H1 (cell line): ENCODE measurements around the gene CENPB. TPM values are rescaled to one million over a fixed set of nuclear protein-coding genes. Genes with fewer than 3 reads are reported as not detected.

Source experiments
- CTCF ChIA-PET: fragments of 300-600 bp; sonication (Branson Sonifier 250); formaldehyde crosslinking; loops from one replicate; lab custom pipeline; 2021; ENCODE audit not compliant: partially characterized antibody; lab: Charles Lee
- POLR2A ChIA-PET: fragments of 300-600 bp; sonication (Branson Sonifier 250); formaldehyde crosslinking; loops from one replicate; lab custom pipeline; 2021; ENCODE audit warnings: inconsistent platforms; ENCODE audit not compliant: partially characterized antibody; lab: Charles Lee
- DNase-seq, 2 experiments: peaks; one replicate each; pipeline versions ENCODE4 v3.0.0 to v3.0.0-alpha.2; 2010 to 2022; ENCODE audit warnings: low spot score in 2 of 2, low read depth in 1 of 2, mixed read lengths in 1 of 2
- FAIRE-seq: peaks from 2 replicates; lab custom pipeline; 2011; peaks lifted over from hg19 to GRCh38; lab: Jason Lieb, UNC
- H2AFZ ChIP-seq: 2 replicates; pipeline ENCODE4 v1.8.1; 2012; ENCODE audit warnings: low read length, inconsistent platforms
- H2AK5ac ChIP-seq: 2 replicates; pipeline ENCODE4 v1.6.1; 2013; ENCODE audit warnings: low read depth, low read length
- H2BK120ac ChIP-seq: replicated peaks from 2 replicates; pipeline ENCODE3; 2013; ENCODE audit warnings: low read depth, low read length, inconsistent platforms
- H2BK12ac ChIP-seq: 2 replicates; pipeline ENCODE4 v1.6.1; 2013; ENCODE audit warnings: low read depth, low read length
- H2BK15ac ChIP-seq: 2 replicates; pipeline ENCODE4 v1.6.1; 2013; ENCODE audit warnings: low read length
- H2BK20ac ChIP-seq: 2 replicates; pipeline ENCODE4 v1.6.1; 2013; ENCODE audit warnings: low read length
- H2BK5ac ChIP-seq: 2 replicates; pipeline ENCODE4 v1.6.1; 2013; ENCODE audit warnings: low read depth, low read length
- H3K14ac ChIP-seq: 2 replicates; pipeline ENCODE4 v1.6.1; 2013; ENCODE audit warnings: inconsistent platforms; ENCODE audit not compliant: insufficient read length
- H3K18ac ChIP-seq: 2 replicates; pipeline ENCODE4 v1.6.1; 2013; ENCODE audit warnings: low read length; ENCODE audit errors: extremely low read depth
- H3K23ac ChIP-seq: 2 replicates; pipeline ENCODE4 v1.6.1; 2013; ENCODE audit warnings: inconsistent platforms; ENCODE audit not compliant: insufficient read length
- H3K23me2 ChIP-seq: 2 replicates; pipeline ENCODE4 v1.6.1; 2013; ENCODE audit warnings: low read depth, low read length
- H3K27ac ChIP-seq: 2 replicates; pipeline ENCODE4 v1.6.1; 2011; ENCODE audit warnings: low read depth, low read length, inconsistent platforms
- H3K27me3 ChIP-seq, 4 experiments: replicated peaks in 1 of 4; 1 replicate in 1 of 4; 2 replicates in 3 of 4; pipeline versions ENCODE4 v1.6.1 to v1.8.1; 2011 to 2013; ENCODE audit warnings: low read length in 3 of 4, mild to moderate bottlenecking in 3 of 4, inconsistent platforms in 2 of 4, mixed read lengths in 2 of 4, moderate library complexity in 1 of 4; ENCODE audit not compliant: control insufficient read depth in 3 of 4, insufficient read depth in 3 of 4; ENCODE audit errors: extremely low read depth in 1 of 4
- H3K36me3 ChIP-seq, 4 experiments: 2 replicates each; pipeline versions ENCODE4 v1.6.1 to v1.8.1; 2011 to 2013; ENCODE audit warnings: mild to moderate bottlenecking in 4 of 4, low read length in 3 of 4, moderate library complexity in 2 of 4, control low read depth in 1 of 4, inconsistent platforms in 1 of 4; ENCODE audit not compliant: insufficient read depth in 4 of 4, control insufficient read depth in 2 of 4
- H3K4ac ChIP-seq: replicated peaks from 2 replicates; pipeline ENCODE3; 2013; ENCODE audit warnings: low read length, low read depth, mixed read lengths, inconsistent platforms; ENCODE audit not compliant: insufficient read length
- H3K4me1 ChIP-seq, 4 experiments: replicated peaks in 1 of 4; 1 replicate in 1 of 4; 2 replicates in 3 of 4; pipeline versions ENCODE4 v1.6.1 to v1.8.1; 2011 to 2013; ENCODE audit warnings: low read length in 3 of 4, inconsistent platforms in 2 of 4, mixed read lengths in 1 of 4; ENCODE audit not compliant: insufficient read depth in 4 of 4, control insufficient read depth in 3 of 4
- H3K4me2 ChIP-seq, 2 experiments: 2 replicates each; pipeline versions ENCODE4 v1.6.1 to v1.8.1; 2011 to 2013; ENCODE audit warnings: low read depth in 2 of 2, low read length in 2 of 2, control low read depth in 1 of 2, inconsistent platforms in 1 of 2, mild to moderate bottlenecking in 1 of 2; ENCODE audit not compliant: insufficient read depth in 1 of 2
- H3K4me3 ChIP-seq, 4 experiments: fragments of 200-600, 300-600 bp in 1 of 4; sonication (generic), shearing (Covaris generic), sonication (Bioruptor Twin) in 1 of 4; 2 replicates each; pipeline versions ENCODE4 v1.5.1 to v1.8.1; 2011 to 2016; ENCODE audit warnings: low read length in 4 of 4, low read depth in 3 of 4, control low read depth in 2 of 4, inconsistent platforms in 2 of 4, mild to moderate bottlenecking in 2 of 4, mixed read lengths in 1 of 4, moderate library complexity in 1 of 4; ENCODE audit not compliant: insufficient read depth in 2 of 4; ENCODE audit errors: extremely low read depth in 1 of 4
- H3K56ac ChIP-seq: replicated peaks from 2 replicates; pipeline ENCODE3; 2013; ENCODE audit warnings: low read depth, mild to moderate bottlenecking, mixed read lengths, low read length, inconsistent platforms; ENCODE audit not compliant: insufficient read length
- H3K79me1 ChIP-seq: 2 replicates; pipeline ENCODE4 v1.6.1; 2013; ENCODE audit warnings: low read depth, low read length, control low read depth
- H3K79me2 ChIP-seq, 2 experiments: 2 replicates each; pipeline versions ENCODE4 v1.6.1 to v1.8.1; 2012 to 2013; ENCODE audit warnings: low read length in 2 of 2, mild to moderate bottlenecking in 2 of 2, inconsistent platforms in 1 of 2; ENCODE audit not compliant: insufficient read depth in 2 of 2, control insufficient read depth in 1 of 2
- H3K9ac ChIP-seq, 4 experiments: replicated peaks in 1 of 4; 1 replicate in 1 of 4; 2 replicates in 3 of 4; pipeline versions ENCODE4 v1.6.1 to v1.8.1; 2011 to 2013; ENCODE audit warnings: low read depth in 3 of 4, low read length in 3 of 4, control low read depth in 2 of 4, mild to moderate bottlenecking in 2 of 4, moderate library complexity in 2 of 4, inconsistent platforms in 1 of 4; ENCODE audit errors: extremely low read depth in 1 of 4
- H3K9me3 ChIP-seq, 2 experiments: 2 replicates each; pipeline versions ENCODE4 v1.6.1 to v1.8.1; 2012 to 2013; ENCODE audit warnings: mild to moderate bottlenecking in 2 of 2, moderate library complexity in 2 of 2, control low read depth in 1 of 2, inconsistent platforms in 1 of 2, low read depth in 1 of 2, low read length in 1 of 2, mixed read lengths in 1 of 2; ENCODE audit not compliant: insufficient read depth in 2 of 2
- H4K20me1 ChIP-seq, 2 experiments: replicated peaks in 1 of 2; 2 replicates each; pipeline versions ENCODE3 to v1.8.1; 2011 to 2013; ENCODE audit warnings: inconsistent platforms in 2 of 2, low read length in 2 of 2, mild to moderate bottlenecking in 1 of 2; ENCODE audit not compliant: insufficient read depth in 2 of 2, control insufficient read depth in 1 of 2
- H4K5ac ChIP-seq: 2 replicates; pipeline ENCODE4 v1.6.1; 2013; ENCODE audit warnings: low read length, low read depth, mixed read lengths, inconsistent platforms; ENCODE audit not compliant: insufficient read length
- H4K8ac ChIP-seq: 2 replicates; pipeline ENCODE4 v1.8.0; 2013; ENCODE audit warnings: mild to moderate bottlenecking, moderate library complexity, low read length, inconsistent platforms; ENCODE audit not compliant: insufficient read depth; ENCODE audit errors: extremely low read depth
- H4K91ac ChIP-seq: replicated peaks from 2 replicates; pipeline ENCODE3; 2013; ENCODE audit warnings: low read length, mixed read lengths, inconsistent platforms; ENCODE audit not compliant: insufficient read length
- CEBPB ChIP-seq: IDR thresholded peaks from 2 replicates; pipeline ENCODE4 v1.6.1; 2012; ENCODE audit warnings: low read depth, low read length
- CHD1 ChIP-seq: IDR thresholded peaks from 2 replicates; pipeline ENCODE4 v1.6.1; 2012; ENCODE audit warnings: low read depth, low read length, improper control_type of control experiment
- CREB1 ChIP-seq: IDR thresholded peaks from 2 replicates; pipeline ENCODE4 v1.6.1; 2012; ENCODE audit warnings: inconsistent platforms
- HDAC2 ChIP-seq, 2 experiments: fragments of 300-600 bp in 1 of 2; sonication (generic) in 1 of 2; IDR thresholded peaks; 2 replicates each; pipeline ENCODE4 v1.6.1; 2011 to 2012; ENCODE audit warnings: low read depth in 2 of 2, low read length in 2 of 2, mild to moderate bottlenecking in 2 of 2, moderate library complexity in 2 of 2, borderline replicate concordance in 1 of 2, inconsistent platforms in 1 of 2
- POU5F1 ChIP-seq: IDR thresholded peaks from 2 replicates; pipeline ENCODE4 v1.6.1; 2011; ENCODE audit warnings: low read depth, mild to moderate bottlenecking, low read length, moderate library complexity
- RAD21 ChIP-seq, 2 experiments: IDR thresholded peaks in 1 of 2; conservative IDR thresholded peaks in 1 of 2; 2 replicates each; pipeline ENCODE4 v1.6.1; 2011; ENCODE audit warnings: low read depth in 2 of 2, low read length in 2 of 2, improper control_type of control experiment in 1 of 2, inconsistent platforms in 1 of 2, mild to moderate bottlenecking in 1 of 2, moderate library complexity in 1 of 2
- SP4 ChIP-seq: IDR thresholded peaks from 2 replicates; pipeline ENCODE4 v1.6.1; 2012; ENCODE audit warnings: low read length, inconsistent platforms
- WGBS, 2 experiments: shearing (Covaris generic) in 1 of 2; methylation state at CpG; one replicate each; pipeline versions ENCODE4 v1.1.6 to v1.1.7; 2013 to 2015; ENCODE audit warnings: low lambda C conversion rate in 2 of 2, mixed read lengths in 2 of 2, inconsistent platforms in 1 of 2, low coverage in 1 of 2, missing lambda C conversion rate in 1 of 2; ENCODE audit not compliant: insufficient replicate concordance in 2 of 2, insufficient coverage in 1 of 2, insufficient read length in 1 of 2; ENCODE audit errors: extremely low coverage in 1 of 2, missing lambda C conversion rate in 1 of 2; 5-methylcytosine and 5-hydroxymethylcytosine counted together
- polyA plus RNA-seq, 7 experiments: library from polyadenylated mRNA; depleted of rRNA in 3 of 7; stranded (reverse) in 5 of 7; unstranded in 2 of 7; fragments of >200 nt in 5 of 7; fragments of 200-250 nt in 2 of 7; gene quantifications; 1 replicate in 5 of 7; 2 replicates in 1 of 7; 4 replicates in 1 of 7; pipeline versions ENCODE4 v1.2.1 to v1.2.3, GENCODE V29; 2011 to 2013; ENCODE audit warnings: missing spikeins in 2 of 7, mixed read lengths in 2 of 7
- total RNA-seq: library from RNA; stranded (reverse); fragmentation: NEBNext Ultra II Directional; extraction: Animal tissue kit (Norgen Biotek cat#: 25700); gene quantifications from 2 replicates; pipeline ENCODE4 v1.2.1, GENCODE V29; 2021
- TF ChIP-seq, protein P1 (sequence below), 3 experiments: IDR thresholded peaks; 1 replicate in 2 of 3; 2 replicates in 1 of 3; pipeline versions ENCODE4 v1.5.1 to v1.6.1; 2011; ENCODE audit warnings: low read length in 3 of 3, mild to moderate bottlenecking in 3 of 3, inconsistent platforms in 2 of 3, low read depth in 1 of 3, moderate library complexity in 1 of 3; ENCODE audit not compliant: insufficient read depth in 1 of 3; ENCODE audit errors: control extremely low read depth in 1 of 3

Gene CENPB
- total and polyA plus RNA-seq, 2 of the 8 experiments (the other 6 are each of a cell fraction or from before 2014, with no cell fraction given): 17.7 to 51.6 TPM

DNA sequence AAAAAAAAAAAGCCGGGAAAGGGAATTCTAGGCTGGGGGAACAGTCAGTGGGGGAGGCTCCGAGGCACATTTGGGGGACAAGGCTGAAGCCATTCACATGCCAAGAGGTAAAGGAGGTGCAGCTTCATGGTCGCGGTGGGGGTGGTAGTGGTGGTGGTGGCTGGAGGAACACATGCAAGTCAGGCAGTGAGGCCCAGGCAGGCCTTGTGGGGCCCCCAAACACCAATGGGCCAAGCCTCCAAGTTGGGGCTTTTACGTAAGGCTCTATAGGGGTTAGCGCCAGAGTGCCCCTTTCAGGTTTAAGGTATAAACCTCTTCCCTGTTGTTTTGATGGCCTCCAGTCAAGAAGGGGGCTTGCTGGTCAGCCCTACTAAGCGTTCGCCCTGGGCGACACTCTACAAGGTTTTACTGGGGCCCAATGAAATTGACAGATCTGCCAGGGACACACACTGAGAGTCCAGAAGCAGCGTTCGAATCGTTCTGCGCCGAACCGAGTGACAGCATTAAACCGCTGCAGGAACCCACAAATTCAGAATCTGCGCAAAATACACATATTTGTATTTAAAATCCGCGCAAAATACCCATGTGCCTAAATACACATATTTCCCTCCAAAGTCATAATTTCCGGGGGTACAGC lies 33.0 kb upstream of the CENPB start:
- no peak overlapping the region for H2AK5ac ChIP-seq
- no peaks in the 10 kb centered on the region for H3K27me3 ChIP-seq
- H2BK120ac ChIP-seq: no peak overlapping the region
- H2BK12ac ChIP-seq: no peak overlapping the region; the same call in 1 of the 2 replicates
- H3K4ac ChIP-seq: no peak overlapping the region
- H2BK20ac ChIP-seq: no peak overlapping the region
- H4K8ac ChIP-seq: no peak overlapping the region; the same call in 1 of the 2 replicates
- H3K18ac ChIP-seq: no peak overlapping the region
- no peak for FAIRE-seq
- H3K4me1 ChIP-seq: peaks cover 0 to 13% (median 5%) of the 10 kb centered on the region in 4 experiments; a peak in 4 of 7 replicates
- no peaks in the 10 kb centered on the region for H3K36me3 ChIP-seq
- DNase-seq: peak in 1 of 2 experiments; percentile 49
- H4K91ac ChIP-seq: peak overlapping the region; percentile 51
- H3K27ac ChIP-seq: no peak overlapping the region
- H3K23me2 ChIP-seq: peaks cover 4% of the 10 kb centered on the region; the same call in 1 of the 2 replicates
- WGBS, 2 experiments: 81% methylated on average over 19 of the region's 20 CpGs; no CpG with 5 or more reads in 1 of the 2 experiments
- no peak for TF ChIP-seq RAD21 (IDR thresholded peaks at IDR 0.05 in 1 of 2, conservative IDR thresholded peaks at IDR 0.05 in 1 of 2; ENCODE audit: low read depth in 2 of 2, low read length in 2 of 2)
- no peak for TF ChIP-seq HDAC2 (IDR thresholded peaks at IDR 0.05; ENCODE audit: borderline replicate concordance in 1 of 2, low read depth in 2 of 2, low read length in 2 of 2)
- TF ChIP-seq CEBPB: no peak
- no peak for TF ChIP-seq SP4
- TF ChIP-seq, protein P1, sequence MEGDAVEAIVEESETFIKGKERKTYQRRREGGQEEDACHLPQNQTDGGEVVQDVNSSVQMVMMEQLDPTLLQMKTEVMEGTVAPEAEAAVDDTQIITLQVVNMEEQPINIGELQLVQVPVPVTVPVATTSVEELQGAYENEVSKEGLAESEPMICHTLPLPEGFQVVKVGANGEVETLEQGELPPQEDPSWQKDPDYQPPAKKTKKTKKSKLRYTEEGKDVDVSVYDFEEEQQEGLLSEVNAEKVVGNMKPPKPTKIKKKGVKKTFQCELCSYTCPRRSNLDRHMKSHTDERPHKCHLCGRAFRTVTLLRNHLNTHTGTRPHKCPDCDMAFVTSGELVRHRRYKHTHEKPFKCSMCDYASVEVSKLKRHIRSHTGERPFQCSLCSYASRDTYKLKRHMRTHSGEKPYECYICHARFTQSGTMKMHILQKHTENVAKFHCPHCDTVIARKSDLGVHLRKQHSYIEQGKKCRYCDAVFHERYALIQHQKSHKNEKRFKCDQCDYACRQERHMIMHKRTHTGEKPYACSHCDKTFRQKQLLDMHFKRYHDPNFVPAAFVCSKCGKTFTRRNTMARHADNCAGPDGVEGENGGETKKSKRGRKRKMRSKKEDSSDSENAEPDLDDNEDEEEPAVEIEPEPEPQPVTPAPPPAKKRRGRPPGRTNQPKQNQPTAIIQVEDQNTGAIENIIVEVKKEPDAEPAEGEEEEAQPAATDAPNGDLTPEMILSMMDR (IDR thresholded peaks at IDR 0.05; ENCODE audit: control extremely low read depth in 1 of 3, insufficient read depth in 1 of 3, low read depth in 1 of 3, low read length in 3 of 3): no peak
- TF ChIP-seq POU5F1: no peak
- no peak for TF ChIP-seq CHD1
- no peak for TF ChIP-seq CREB1
- TF ChIP-seq, all 59 proteins: peak for 0
- Histone ChIP-seq H2AFZ (no peak overlapping the region), H3K23ac (no peak overlapping the region), H4K20me1 (no peaks in the 10 kb centered on the region), H2BK5ac (no peak overlapping the region), H3K79me2 (no peaks in the 10 kb centered on the region), H4K5ac (no peak overlapping the region), H3K4me3 (peak overlapping the region in 3 of 4 experiments; percentile 79 to 96 (median 91); a peak in 7 of 8 replicates), H3K4me2 (peak overlapping the region; percentile 25 to 79), H3K79me1 (no peaks in the 10 kb centered on the region), H3K9me3 (no peaks in the 10 kb centered on the region), H3K14ac (no peak overlapping the region), H2BK15ac (no peak overlapping the region), H3K9ac (no peak overlapping the region; a peak in 1 of 7 replicates), H3K56ac (no peak overlapping the region)
- ChIA-PET CTCF (interaction anchor here (0.7 to 10.6 kb wide), 20 partner anchors 12 to 271 kb away, joined by 3 to 128 read pairs (median 6); partner anchors contain the start of genes CENPB and SPEF1), POLR2A (interaction anchor here (1.0 to 4.5 kb wide), 9 partner anchors 13 to 253 kb away, joined by 3 to 29 read pairs (median 4); partner anchors contain the start of gene CENPB)
